Fibroblast of gingiva (primary cell): ENCODE results near the gene GALNT5.

Experiments
- DNase-seq: peaks from one replicate; pipeline ENCODE4 v3.0.0-alpha.2; 2011; ENCODE audit warnings: low read depth

GALNT5 gene

GRCh38 chr2:157287160-157287559, 29.7 kb downstream of the GALNT5 start:
- DNase-seq, result no peak

GRCh38 chr2:157290525-157290924, 33.0 kb downstream of the GALNT5 start:
- no peak for DNase-seq

GRCh38 chr2:157291018-157291417, 33.5 kb downstream of the GALNT5 start:
- no peak for DNase-seq

- no peak for DNase-seq
Observed at GRCh38 chr2:157292853-157293252, 35.3 kb downstream of the GALNT5 start.

GRCh38 chr2:157296490-157296889, 39.0 kb downstream of the GALNT5 start:
- DNase-seq, result peak; percentile 6

GRCh38 chr2:157296958-157297357, 39.5 kb downstream of the GALNT5 start:
- no peak for DNase-seq

- DNase-seq, result no peak
Observed at GRCh38 chr2:157301307-157301706, 43.8 kb downstream of the GALNT5 start.

- peak; percentile 39 for DNase-seq
Observed at GRCh38 chr2:157302492-157303099, 45.1 kb downstream of the GALNT5 start.

GRCh38 chr2:157303612-157304011, 46.1 kb downstream of the GALNT5 start:
- DNase-seq, result no peak

- DNase-seq, result peak; percentile 3
Observed at GRCh38 chr2:157304811-157305722, 47.6 kb downstream of the GALNT5 start.

- no peak for DNase-seq
Observed at GRCh38 chr2:157305723-157306110, 48.2 kb downstream of the GALNT5 start.

GRCh38 chr2:157307021-157307420, 49.5 kb downstream of the GALNT5 start:
- DNase-seq, result no peak

GRCh38 chr2:157309878-157310277, 52.4 kb downstream of the GALNT5 start:
- DNase-seq, result no peak

- no peak for DNase-seq
Observed at GRCh38 chr2:157311706-157312105, 54.2 kb downstream of the GALNT5 start.

- DNase-seq, result peak; percentile 31
Observed at GRCh38 chr2:157312866-157313486, 55.5 kb downstream of the GALNT5 start.

- DNase-seq, result no peak
Observed at GRCh38 chr2:157315901-157316300, 58.4 kb downstream of the GALNT5 start.

- no peak for DNase-seq
Observed at GRCh38 chr2:157318884-157319283, 61.4 kb downstream of the GALNT5 start.

- DNase-seq, result no peak
Observed at GRCh38 chr2:157319795-157320194, 62.3 kb downstream of the GALNT5 start.

GRCh38 chr2:157320409-157320808, 62.9 kb downstream of the GALNT5 start:
- no peak for DNase-seq

GRCh38 chr2:157321466-157321865, 64.0 kb downstream of the GALNT5 start:
- DNase-seq, result no peak

- DNase-seq, result no peak
Observed at GRCh38 chr2:157322432-157322831, 64.9 kb downstream of the GALNT5 start.

GRCh38 chr2:157324331-157324843, 66.9 kb downstream of the GALNT5 start:
- DNase-seq, result no peak

- no peak for DNase-seq
Observed at GRCh38 chr2:157325786-157326185, 68.3 kb downstream of the GALNT5 start, which contains the start of gene ERMN. ERMN (minus strand) TSS chr2:157325824; CDS start chr2:157325642, 182 bp downstream.
